ENCODE measurements around the gene TTC34. TPM values are rescaled to one million over a fixed set of nuclear protein-coding genes. Genes with fewer than 3 reads are reported as not detected.

Gene TTC34
- total RNA-seq, 1 experiment from 2014 or later, result 0.79 TPM

DNA sequence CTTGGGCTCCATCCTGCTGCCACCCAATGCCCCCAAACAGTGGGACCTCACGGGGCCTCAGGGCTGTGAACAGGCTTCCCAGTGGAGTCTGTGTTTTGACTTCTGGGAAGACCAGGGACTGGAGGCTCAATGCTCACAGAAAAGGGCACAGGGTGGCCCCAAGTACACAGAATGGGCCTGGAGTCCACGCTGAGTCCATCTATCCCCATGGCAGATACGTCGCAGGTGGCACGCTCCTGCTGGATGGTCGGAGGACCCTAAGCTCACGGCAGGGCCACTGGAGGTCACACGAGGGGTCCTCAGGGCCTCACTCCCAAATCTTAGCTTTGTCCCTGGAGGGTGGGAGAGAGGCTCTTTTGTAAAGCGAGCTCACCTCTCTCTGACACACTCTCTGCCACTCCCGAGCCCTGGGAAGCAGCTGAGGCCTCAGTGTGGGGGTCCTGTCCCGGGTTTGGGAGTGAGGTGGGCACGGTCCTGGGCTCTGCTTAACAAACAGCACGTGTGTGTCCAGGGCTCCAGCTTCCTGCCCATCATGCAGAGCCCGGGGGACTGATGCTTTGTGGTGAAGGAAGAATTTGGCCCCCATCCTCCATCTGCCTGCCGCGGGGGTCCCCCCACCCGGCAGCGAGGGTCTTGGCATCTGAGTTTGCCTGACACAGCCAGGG lies 27.2 kb upstream of the TTC34 start:
- Histone ChIP-seq H3K4me3 (ENCODE audit: low read depth, low read length) (no peak overlapping the region), H3K4me1 (no peaks in the 10 kb centered on the region), H3K27me3 (replicated peaks; ENCODE audit: control insufficient read depth, insufficient read depth, low read length) (no peaks in the 10 kb centered on the region), H3K36me3 (ENCODE audit: control insufficient read depth, insufficient read depth, low read length) (no peaks in the 10 kb centered on the region), H3K9me3 (no peaks in the 10 kb centered on the region)
- no peak overlapping the region for H3K4me3 Mint-ChIP-seq (ENCODE audit: unreplicated experiment)
- no peak overlapping the region for H3K27ac Mint-ChIP-seq (ENCODE audit: unreplicated experiment)
- no peak for DNase-seq
- ChIA-PET POLR2A (no interaction called here), CTCF (no interaction called here)
- intact Hi-C loops (cut with micrococcal nuclease; ENCODE audit: unreplicated experiment), result no loop called here
- no peaks in the 10 kb centered on the region for H3K4me1 Mint-ChIP-seq (ENCODE audit: low read depth, unreplicated experiment)
- peaks cover 10% of the 10 kb centered on the region for H3K9me3 Mint-ChIP-seq (ENCODE audit: unreplicated experiment)
- no peaks in the 10 kb centered on the region for H3K36me3 Mint-ChIP-seq (ENCODE audit: insufficient read depth, unreplicated experiment)
- H3K27me3 Mint-ChIP-seq (ENCODE audit: insufficient read depth, unreplicated experiment), result peaks cover 3% of the 10 kb centered on the region
- TF ChIP-seq, protein P1, sequence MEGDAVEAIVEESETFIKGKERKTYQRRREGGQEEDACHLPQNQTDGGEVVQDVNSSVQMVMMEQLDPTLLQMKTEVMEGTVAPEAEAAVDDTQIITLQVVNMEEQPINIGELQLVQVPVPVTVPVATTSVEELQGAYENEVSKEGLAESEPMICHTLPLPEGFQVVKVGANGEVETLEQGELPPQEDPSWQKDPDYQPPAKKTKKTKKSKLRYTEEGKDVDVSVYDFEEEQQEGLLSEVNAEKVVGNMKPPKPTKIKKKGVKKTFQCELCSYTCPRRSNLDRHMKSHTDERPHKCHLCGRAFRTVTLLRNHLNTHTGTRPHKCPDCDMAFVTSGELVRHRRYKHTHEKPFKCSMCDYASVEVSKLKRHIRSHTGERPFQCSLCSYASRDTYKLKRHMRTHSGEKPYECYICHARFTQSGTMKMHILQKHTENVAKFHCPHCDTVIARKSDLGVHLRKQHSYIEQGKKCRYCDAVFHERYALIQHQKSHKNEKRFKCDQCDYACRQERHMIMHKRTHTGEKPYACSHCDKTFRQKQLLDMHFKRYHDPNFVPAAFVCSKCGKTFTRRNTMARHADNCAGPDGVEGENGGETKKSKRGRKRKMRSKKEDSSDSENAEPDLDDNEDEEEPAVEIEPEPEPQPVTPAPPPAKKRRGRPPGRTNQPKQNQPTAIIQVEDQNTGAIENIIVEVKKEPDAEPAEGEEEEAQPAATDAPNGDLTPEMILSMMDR (IDR thresholded peaks at IDR 0.05; ENCODE audit: insufficient read depth in 1 of 2, low read depth in 1 of 2, low read length in 1 of 2, severe bottlenecking in 1 of 2, unreplicated experiment in 1 of 2), result no peak
- BruUV-seq (replicated peaks), result no TSS peak

DNA sequence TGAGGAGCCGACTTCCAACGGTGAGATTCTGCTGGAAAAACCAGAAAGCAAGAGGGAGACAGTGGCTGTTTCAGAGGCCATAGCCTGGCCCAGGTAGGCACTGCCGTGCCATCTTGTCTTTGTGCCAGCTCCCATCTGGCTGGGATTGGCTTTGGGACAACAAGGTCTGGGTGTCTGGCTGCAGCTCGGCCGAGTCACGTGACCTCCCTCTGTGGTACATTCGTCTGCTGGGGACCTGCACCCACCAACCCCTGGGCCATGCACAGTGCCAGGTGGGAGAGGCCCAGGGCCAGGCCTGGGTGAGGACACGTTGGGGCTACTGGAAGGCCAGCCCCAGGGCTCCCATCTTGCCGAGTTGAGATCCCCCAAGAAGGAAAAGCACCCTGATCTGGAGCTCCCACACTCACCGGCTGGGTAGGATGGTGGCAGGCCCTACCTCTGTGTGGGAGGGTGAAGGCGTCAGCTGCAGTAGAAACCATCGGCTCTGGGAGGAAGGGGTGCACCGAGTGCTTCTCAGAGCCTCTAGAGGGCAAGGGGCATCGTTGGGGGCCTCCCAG lies 25.3 kb upstream of the TTC34 start:
- H3K9me3 ChIP-seq, result no peaks in the 10 kb centered on the region
- no peaks in the 10 kb centered on the region for H3K4me1 Mint-ChIP-seq (ENCODE audit: low read depth, unreplicated experiment)
- no peaks in the 10 kb centered on the region for H3K4me1 ChIP-seq
- H3K4me3 Mint-ChIP-seq (ENCODE audit: unreplicated experiment), result no peak overlapping the region
- peaks cover 7% of the 10 kb centered on the region for H3K27me3 Mint-ChIP-seq (ENCODE audit: insufficient read depth, unreplicated experiment)
- no peak overlapping the region for H3K27ac Mint-ChIP-seq (ENCODE audit: unreplicated experiment)
- H3K36me3 Mint-ChIP-seq (ENCODE audit: insufficient read depth, unreplicated experiment), result no peaks in the 10 kb centered on the region
- no TSS peak for BruUV-seq (replicated peaks)
- DNase-seq, result no peak
- H3K27me3 ChIP-seq (replicated peaks; ENCODE audit: control insufficient read depth, insufficient read depth, low read length), result no peaks in the 10 kb centered on the region
- TF ChIP-seq, protein P1 (IDR thresholded peaks at IDR 0.05; ENCODE audit: insufficient read depth in 1 of 2, low read depth in 1 of 2, low read length in 1 of 2, severe bottlenecking in 1 of 2, unreplicated experiment in 1 of 2), result no peak
- ChIA-PET CTCF (no interaction called here), POLR2A (no interaction called here)
- peaks cover 10% of the 10 kb centered on the region for H3K9me3 Mint-ChIP-seq (ENCODE audit: unreplicated experiment)
- H3K4me3 ChIP-seq (ENCODE audit: low read depth, low read length), result no peak overlapping the region
- no peaks in the 10 kb centered on the region for H3K36me3 ChIP-seq (ENCODE audit: control insufficient read depth, insufficient read depth, low read length)
- intact Hi-C loops (cut with micrococcal nuclease; ENCODE audit: unreplicated experiment), result no loop called here

DNA sequence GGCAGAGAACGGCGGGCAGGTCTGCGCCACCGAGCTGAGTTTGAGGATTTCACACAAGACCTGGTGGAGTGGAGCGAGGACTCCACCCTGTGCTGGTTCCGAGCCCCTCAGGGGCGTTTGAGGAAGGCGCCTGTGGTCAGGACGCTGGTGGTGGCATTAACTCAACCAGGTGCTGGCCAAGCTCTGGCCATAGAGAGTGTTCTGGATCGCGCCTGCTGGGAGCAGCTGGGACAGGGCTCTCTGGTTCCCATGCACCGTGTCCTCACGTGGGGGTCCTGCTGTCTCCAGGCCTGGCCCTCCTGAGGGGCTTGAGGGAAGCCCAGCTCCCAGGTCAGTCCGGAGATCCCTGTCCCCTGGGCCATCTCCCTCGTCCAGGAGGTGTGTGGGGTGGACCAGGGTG lies 24.8 kb upstream of the TTC34 start:
- H3K36me3 ChIP-seq (ENCODE audit: control insufficient read depth, insufficient read depth, low read length), result no peaks in the 10 kb centered on the region
- H3K9me3 Mint-ChIP-seq (ENCODE audit: unreplicated experiment), result peaks cover 10% of the 10 kb centered on the region
- H3K4me1 Mint-ChIP-seq (ENCODE audit: low read depth, unreplicated experiment), result no peaks in the 10 kb centered on the region
- no peaks in the 10 kb centered on the region for H3K9me3 ChIP-seq
- ChIA-PET POLR2A (no interaction called here), CTCF (no interaction called here)
- peaks cover 7% of the 10 kb centered on the region for H3K27me3 Mint-ChIP-seq (ENCODE audit: insufficient read depth, unreplicated experiment)
- H3K36me3 Mint-ChIP-seq (ENCODE audit: insufficient read depth, unreplicated experiment), result no peaks in the 10 kb centered on the region
- no TSS peak for BruUV-seq (replicated peaks)
- TF ChIP-seq, protein P1 (IDR thresholded peaks at IDR 0.05; ENCODE audit: insufficient read depth in 1 of 2, low read depth in 1 of 2, low read length in 1 of 2, severe bottlenecking in 1 of 2, unreplicated experiment in 1 of 2), result no peak
- no peak for DNase-seq
- H3K27ac Mint-ChIP-seq (ENCODE audit: unreplicated experiment), result no peak overlapping the region
- no peak overlapping the region for H3K4me3 Mint-ChIP-seq (ENCODE audit: unreplicated experiment)
- H3K4me1 ChIP-seq, result no peaks in the 10 kb centered on the region
- no peak overlapping the region for H3K4me3 ChIP-seq (ENCODE audit: low read depth, low read length)
- H3K27me3 ChIP-seq (replicated peaks; ENCODE audit: control insufficient read depth, insufficient read depth, low read length), result no peaks in the 10 kb centered on the region
- intact Hi-C loops (cut with micrococcal nuclease; ENCODE audit: unreplicated experiment), result no loop called here
